ENCODE data around the gene COMT. TPM values are rescaled to one million over a fixed set of nuclear protein-coding genes. Genes with fewer than 3 reads are reported as not detected.
A peak's percentile ranks its signal among the peaks of the same experiment; 100 is the strongest.

COMT gene
- total and polyA plus RNA-seq, 9 of the 15 experiments (the other 6 are each of a cell fraction or from before 2014, with no cell fraction given): 12.5 to 351 (median 155) TPM

DNA sequence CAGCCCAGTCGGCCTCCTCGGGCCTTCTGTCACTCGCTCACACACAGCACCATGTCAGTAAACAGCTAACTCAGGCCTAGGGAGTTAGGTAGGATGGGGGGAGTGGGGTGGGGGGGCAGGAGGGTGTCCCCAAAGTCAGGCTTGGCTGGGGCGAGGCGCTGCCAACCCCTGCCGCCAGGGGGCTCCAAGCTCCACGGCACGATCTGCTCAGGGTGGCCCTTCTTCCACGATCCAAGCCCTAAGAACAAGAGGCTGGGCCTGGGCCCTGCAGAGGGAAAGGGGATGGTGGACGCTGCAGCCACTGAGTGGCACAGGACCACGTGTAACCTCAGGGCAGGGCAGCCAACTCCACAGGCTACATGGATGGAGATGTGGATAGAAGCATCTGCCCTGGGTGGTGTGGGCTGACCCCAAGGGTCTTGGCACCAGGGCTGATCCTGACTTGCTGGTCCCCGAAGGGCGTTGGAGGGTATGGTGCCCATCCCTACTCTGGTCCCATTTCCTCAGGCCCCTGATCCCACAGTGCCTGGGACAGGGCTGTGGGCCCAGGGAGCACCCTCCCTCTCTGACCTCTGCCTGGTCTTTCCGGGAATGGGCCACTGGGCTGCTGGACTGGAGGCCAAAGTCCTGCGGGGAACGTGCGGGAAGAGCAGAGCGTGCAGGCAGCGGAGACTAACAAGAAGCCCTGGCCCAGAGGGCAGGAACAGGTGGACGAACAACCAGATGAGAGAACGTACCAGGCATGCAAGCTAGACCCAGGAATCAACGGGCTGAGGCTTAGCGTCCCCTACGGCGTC lies 29.1 kb downstream of the COMT start (continued):
- TF ChIP-seq, protein P1, sequence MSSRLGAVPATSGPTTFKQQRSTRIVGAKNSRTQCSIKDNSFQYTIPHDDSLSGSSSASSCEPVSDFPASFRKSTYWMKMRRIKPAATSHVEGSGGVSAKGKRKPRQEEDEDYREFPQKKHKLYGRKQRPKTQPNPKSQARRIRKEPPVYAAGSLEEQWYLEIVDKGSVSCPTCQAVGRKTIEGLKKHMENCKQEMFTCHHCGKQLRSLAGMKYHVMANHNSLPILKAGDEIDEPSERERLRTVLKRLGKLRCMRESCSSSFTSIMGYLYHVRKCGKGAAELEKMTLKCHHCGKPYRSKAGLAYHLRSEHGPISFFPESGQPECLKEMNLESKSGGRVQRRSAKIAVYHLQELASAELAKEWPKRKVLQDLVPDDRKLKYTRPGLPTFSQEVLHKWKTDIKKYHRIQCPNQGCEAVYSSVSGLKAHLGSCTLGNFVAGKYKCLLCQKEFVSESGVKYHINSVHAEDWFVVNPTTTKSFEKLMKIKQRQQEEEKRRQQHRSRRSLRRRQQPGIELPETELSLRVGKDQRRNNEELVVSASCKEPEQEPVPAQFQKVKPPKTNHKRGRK (tag; IDR thresholded peaks at IDR 0.05): no peak
- no peak; the same call in none of the 2 replicates for TF ChIP-seq SREBF1 (IDR thresholded peaks at IDR 0.05; ENCODE audit: borderline replicate concordance, low read depth, low read length)
- TF ChIP-seq NEUROD1 (IDR thresholded peaks at IDR 0.05; ENCODE audit: borderline replicate concordance, low read depth, low read length, partially characterized antibody): peak; percentile 65
- TF ChIP-seq, protein P2, sequence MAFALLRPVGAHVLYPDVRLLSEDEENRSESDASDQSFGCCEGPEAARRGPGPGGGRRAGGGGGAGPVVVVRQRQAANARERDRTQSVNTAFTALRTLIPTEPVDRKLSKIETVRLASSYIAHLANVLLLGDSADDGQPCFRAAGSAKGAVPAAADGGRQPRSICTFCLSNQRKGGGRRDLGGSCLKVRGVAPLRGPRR (CRISPR knock-in tag; IDR thresholded peaks at IDR 0.05): no peak
- no peak for TF ChIP-seq TGIF2 (CRISPR knock-in tag; IDR thresholded peaks at IDR 0.05)
- no peak for TF ChIP-seq C11orf30 (IDR thresholded peaks at IDR 0.05; ENCODE audit: low read depth)
- no peak for TF ChIP-seq RBM25 (IDR thresholded peaks at IDR 0.05; ENCODE audit: low read depth, low read length, severe bottlenecking)
- TF ChIP-seq ZBTB17 (CRISPR knock-in tag; IDR thresholded peaks at IDR 0.05): peak; percentile 83
- TF ChIP-seq KAT7 (CRISPR knock-in tag; IDR thresholded peaks at IDR 0.05; ENCODE audit: borderline replicate concordance): no peak
- TF ChIP-seq DMBX1 (CRISPR knock-in tag; IDR thresholded peaks at IDR 0.05; ENCODE audit: borderline replicate concordance): 0 out of 2 replicates have a peak, but pooled peaks have one; percentile 42
- no peak for TF ChIP-seq HNRNPLL (IDR thresholded peaks at IDR 0.05; ENCODE audit: low read depth, low read length, poor library complexity, severe bottlenecking)
- TF ChIP-seq, protein P3, sequence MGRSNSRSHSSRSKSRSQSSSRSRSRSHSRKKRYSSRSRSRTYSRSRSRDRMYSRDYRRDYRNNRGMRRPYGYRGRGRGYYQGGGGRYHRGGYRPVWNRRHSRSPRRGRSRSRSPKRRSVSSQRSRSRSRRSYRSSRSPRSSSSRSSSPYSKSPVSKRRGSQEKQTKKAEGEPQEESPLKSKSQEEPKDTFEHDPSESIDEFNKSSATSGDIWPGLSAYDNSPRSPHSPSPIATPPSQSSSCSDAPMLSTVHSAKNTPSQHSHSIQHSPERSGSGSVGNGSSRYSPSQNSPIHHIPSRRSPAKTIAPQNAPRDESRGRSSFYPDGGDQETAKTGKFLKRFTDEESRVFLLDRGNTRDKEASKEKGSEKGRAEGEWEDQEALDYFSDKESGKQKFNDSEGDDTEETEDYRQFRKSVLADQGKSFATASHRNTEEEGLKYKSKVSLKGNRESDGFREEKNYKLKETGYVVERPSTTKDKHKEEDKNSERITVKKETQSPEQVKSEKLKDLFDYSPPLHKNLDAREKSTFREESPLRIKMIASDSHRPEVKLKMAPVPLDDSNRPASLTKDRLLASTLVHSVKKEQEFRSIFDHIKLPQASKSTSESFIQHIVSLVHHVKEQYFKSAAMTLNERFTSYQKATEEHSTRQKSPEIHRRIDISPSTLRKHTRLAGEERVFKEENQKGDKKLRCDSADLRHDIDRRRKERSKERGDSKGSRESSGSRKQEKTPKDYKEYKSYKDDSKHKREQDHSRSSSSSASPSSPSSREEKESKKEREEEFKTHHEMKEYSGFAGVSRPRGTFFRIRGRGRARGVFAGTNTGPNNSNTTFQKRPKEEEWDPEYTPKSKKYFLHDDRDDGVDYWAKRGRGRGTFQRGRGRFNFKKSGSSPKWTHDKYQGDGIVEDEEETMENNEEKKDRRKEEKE (IDR thresholded peaks at IDR 0.05; ENCODE audit: borderline replicate concordance in 1 of 2, control insufficient read depth in 1 of 2, low read depth in 2 of 2, low read length in 1 of 2): no peak
- peak; percentile 65; the same call in 1 of the 2 replicates for TF ChIP-seq ZC3H11A (IDR thresholded peaks at IDR 0.05; ENCODE audit: low read depth, low read length)
- TF ChIP-seq JUNB (CRISPR knock-in tag; conservative IDR thresholded peaks at IDR 0.05): peak; percentile 36; the same call in 1 of the 2 replicates
- no peak for TF ChIP-seq CCNT2 (IDR thresholded peaks at IDR 0.05; ENCODE audit: borderline replicate concordance, extremely low read depth, insufficient read length, low read depth, low read length)
- no peak for TF ChIP-seq ARHGAP35 (IDR thresholded peaks at IDR 0.05; ENCODE audit: partially characterized antibody)
- TF ChIP-seq SAFB2 (IDR thresholded peaks at IDR 0.05; ENCODE audit: borderline replicate concordance, low read depth, low read length, severe bottlenecking): no peak
- TF ChIP-seq, protein P4, sequence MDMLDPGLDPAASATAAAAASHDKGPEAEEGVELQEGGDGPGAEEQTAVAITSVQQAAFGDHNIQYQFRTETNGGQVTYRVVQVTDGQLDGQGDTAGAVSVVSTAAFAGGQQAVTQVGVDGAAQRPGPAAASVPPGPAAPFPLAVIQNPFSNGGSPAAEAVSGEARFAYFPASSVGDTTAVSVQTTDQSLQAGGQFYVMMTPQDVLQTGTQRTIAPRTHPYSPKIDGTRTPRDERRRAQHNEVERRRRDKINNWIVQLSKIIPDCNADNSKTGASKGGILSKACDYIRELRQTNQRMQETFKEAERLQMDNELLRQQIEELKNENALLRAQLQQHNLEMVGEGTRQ (CRISPR knock-in tag; IDR thresholded peaks at IDR 0.05): no peak
- TF ChIP-seq ZFP1 (CRISPR knock-in tag; IDR thresholded peaks at IDR 0.05): no peak
- TF ChIP-seq NCOA1 (IDR thresholded peaks at IDR 0.05; ENCODE audit: low read depth): no peak
- no peak for TF ChIP-seq FOXJ2 (tag; IDR thresholded peaks at IDR 0.05)
- TF ChIP-seq ZNF707 (CRISPR knock-in tag; conservative IDR thresholded peaks at IDR 0.05): no peak
